K562 (cell line): ENCODE measurements around the gene ACSL6. TPM values are rescaled to one million over a fixed set of nuclear protein-coding genes. Genes with fewer than 3 reads are reported as not detected.

Experiments used
- ATAC-seq: fragments of 200-7000 bp; cut with Tn5 transposase; 3 replicates; pipeline ENCODE4 v1.9.1; 2020; ENCODE audit warnings: moderate library complexity
- BruUV-seq: library from RNA; stranded (reverse); fragments of 400-500 nt; replicated peaks from 2 replicates; lab custom pipeline; 2021; lab: Mats Ljungman, UMichigan
- CTCF ChIA-PET: fragments of 300-600 bp; formaldehyde crosslinking; extraction: SDS; loops from one replicate; lab custom pipeline; 2021; ENCODE audit warnings: low intra/inter-chr PET ratio; lab: Yijun Ruan, JAX
- POLR2A ChIA-PET: fragments of 300-600, 350-650 bp; sonication (Branson Sonifier 250); formaldehyde crosslinking; extraction: SDS; loops from one replicate; lab custom pipeline; 2021; ENCODE audit warnings: antibody characterized with exemption, inconsistent platforms; lab: Yijun Ruan, JAX
- DNase-seq, 4 experiments: peaks; one replicate each; pipeline versions ENCODE4 v3.0.0 to v3.0.0-alpha.2; 2011 to 2018; ENCODE audit warnings: low spot score in 3 of 4, mixed read lengths in 3 of 4; ENCODE audit errors: extremely low read depth in 1 of 4
- FAIRE-seq: peaks from 2 replicates; lab custom pipeline; 2011; peaks lifted over from hg19 to GRCh38; lab: Jason Lieb, UNC
- H2AFZ ChIP-seq: 2 replicates; pipeline ENCODE4 v1.6.0; 2011; ENCODE audit warnings: low read depth, low read length, control low read depth, inconsistent platforms
- H3K27ac ChIP-seq: fragments of 200-600 bp; 3 replicates; pipeline ENCODE4 v1.8.0; 2011; ENCODE audit warnings: low read depth, mild to moderate bottlenecking, control low read depth, inconsistent platforms, low read length, moderate library complexity, mixed read lengths; ENCODE audit errors: extremely low read depth
- H3K27me3 ChIP-seq, 2 experiments: fragments of 300-600 bp in 1 of 2; 2 replicates in 1 of 2; 3 replicates in 1 of 2; pipeline versions ENCODE4 v1.6.0 to v1.8.0; 2011; ENCODE audit warnings: inconsistent platforms in 2 of 2, low read length in 2 of 2, mild to moderate bottlenecking in 1 of 2, mixed read lengths in 1 of 2, moderate library complexity in 1 of 2; ENCODE audit not compliant: control insufficient read depth in 2 of 2, insufficient read depth in 2 of 2
- H3K36me3 ChIP-seq: fragments of 300-600 bp; 3 replicates; pipeline ENCODE4 v1.8.0; 2011; ENCODE audit warnings: mild to moderate bottlenecking, low read length, inconsistent platforms; ENCODE audit not compliant: control insufficient read depth, insufficient read depth
- H3K4me1 ChIP-seq, 2 experiments: fragments of 200-600 bp in 1 of 2; replicated peaks in 1 of 2; 2 replicates in 1 of 2; 3 replicates in 1 of 2; pipeline versions ENCODE4 v1.5.1 to v1.8.0; 2011; ENCODE audit warnings: inconsistent platforms in 2 of 2, low read length in 2 of 2, mild to moderate bottlenecking in 1 of 2, mixed read lengths in 1 of 2, moderate library complexity in 1 of 2; ENCODE audit not compliant: control insufficient read depth in 2 of 2, insufficient read depth in 2 of 2
- H3K4me2 ChIP-seq: 2 replicates; pipeline ENCODE4 v1.6.1; 2011; ENCODE audit warnings: low read length, control low read depth, inconsistent platforms, mixed read lengths; ENCODE audit not compliant: insufficient read depth
- H3K4me3 ChIP-seq: fragments of 200-600 bp; sonication (generic), shearing (Covaris generic); 2 replicates; pipeline ENCODE4 v1.5.1; 2016; ENCODE audit warnings: control low read depth, inconsistent platforms
- H3K79me2 ChIP-seq: fragments of 200-600 bp; 3 replicates; pipeline ENCODE4 v1.8.0; 2011; ENCODE audit warnings: low read length, inconsistent platforms; ENCODE audit not compliant: control insufficient read depth, insufficient read depth
- H3K9ac ChIP-seq, 2 experiments: 2 replicates each; pipeline versions ENCODE4 v1.6.0 to v1.6.1; 2011; ENCODE audit warnings: low read depth in 2 of 2, low read length in 2 of 2, control low read depth in 1 of 2, inconsistent platforms in 1 of 2, mild to moderate bottlenecking in 1 of 2, mixed read lengths in 1 of 2; ENCODE audit not compliant: insufficient read depth in 1 of 2
- H3K9me1 ChIP-seq: one replicate; pipeline ENCODE4 v1.6.0; 2011; ENCODE audit warnings: inconsistent platforms, mild to moderate bottlenecking, low read length, moderate library complexity; ENCODE audit not compliant: control insufficient read depth, insufficient read depth
- H3K9me3 ChIP-seq: replicated peaks from 2 replicates; pipeline ENCODE4 v1.5.1; 2011; ENCODE audit warnings: low read depth, low read length, inconsistent platforms; ENCODE audit not compliant: control insufficient read depth, insufficient read depth
- H4K20me1 ChIP-seq: replicated peaks from 2 replicates; pipeline ENCODE4 v1.6.1; 2011; ENCODE audit warnings: low read length, inconsistent platforms, mixed read lengths; ENCODE audit not compliant: control insufficient read depth, insufficient read depth
- ATF3 ChIP-seq, 2 experiments: fragments of 450-650 bp in 1 of 2; sonication (generic) in 1 of 2; formaldehyde crosslinking in 1 of 2; IDR thresholded peaks in 1 of 2; conservative IDR thresholded peaks in 1 of 2; 2 replicates each; pipeline versions ENCODE4 v1.6.1 to v1.8.1; 2016 to 2023; ENCODE audit warnings: mild to moderate bottlenecking in 2 of 2, moderate library complexity in 2 of 2, inconsistent platforms in 1 of 2, missing genetic modification reagents in 1 of 2
- DMBX1 ChIP-seq: fragments of 250-450 bp; sonication (Bioruptor Pico); IDR thresholded peaks from 2 replicates; pipeline ENCODE4 v1.8.0; 2022; ENCODE audit warnings: inconsistent platforms, mild to moderate bottlenecking, moderate library complexity, borderline replicate concordance
- HLTF ChIP-seq: fragments of 450-650 bp; IDR thresholded peaks from 2 replicates; pipeline ENCODE4 v1.6.1; 2016
- NCOA4 ChIP-seq: fragments of 450-650 bp; IDR thresholded peaks from 2 replicates; pipeline ENCODE4 v1.6.1; 2018; ENCODE audit warnings: mild to moderate bottlenecking; ENCODE audit not compliant: partially characterized antibody
- POU5F1 ChIP-seq: fragments of 150-350 bp; IDR thresholded peaks from 2 replicates; pipeline ENCODE4 v1.6.1; 2014; ENCODE audit warnings: borderline replicate concordance, low read length, low read depth, mild to moderate bottlenecking; ENCODE audit not compliant: partially characterized antibody
- RAD21 ChIP-seq, 2 experiments: fragments of 250-450 bp in 1 of 2; fragments of 450-650 bp in 1 of 2; sonication (Bioruptor Pico) in 1 of 2; formaldehyde crosslinking in 1 of 2; IDR thresholded peaks in 1 of 2; conservative IDR thresholded peaks in 1 of 2; 2 replicates each; pipeline versions ENCODE4 v1.4.0 to v1.8.0; 2020 to 2022; ENCODE audit warnings: mild to moderate bottlenecking in 2 of 2, moderate library complexity in 1 of 2
- RB1 ChIP-seq: fragments of 450-650 bp; IDR thresholded peaks from 2 replicates; pipeline ENCODE4 v1.6.1; 2017; ENCODE audit warnings: low read depth, mild to moderate bottlenecking
- RBM14 ChIP-seq: fragments of 200-400 bp; formaldehyde crosslinking; IDR thresholded peaks from 2 replicates; pipeline ENCODE4 v1.6.1; 2018; ENCODE audit warnings: low read depth, mild to moderate bottlenecking, low read length, moderate library complexity, borderline replicate concordance; ENCODE audit not compliant: insufficient read depth
- REST ChIP-seq, 2 experiments: fragments of 450-650 bp; formaldehyde crosslinking in 1 of 2; IDR thresholded peaks; 2 replicates each; pipeline versions ENCODE4 v1.4.0 to v1.6.1; 2014 to 2020; ENCODE audit warnings: mild to moderate bottlenecking in 2 of 2, borderline replicate concordance in 1 of 2, low read depth in 1 of 2
- ZFPM2 ChIP-seq: fragments of 250-450 bp; sonication (Bioruptor Pico); IDR thresholded peaks from 2 replicates; pipeline ENCODE4 v1.5.1; 2022; ENCODE audit warnings: mild to moderate bottlenecking
- WGBS: fragments of 100-300 bp; shearing (Covaris generic); methylation state at CpG from one replicate; pipeline ENCODE4 v1.1.6; 2016; ENCODE audit warnings: low coverage, mixed read lengths; ENCODE audit not compliant: insufficient coverage; ENCODE audit errors: missing lambda C conversion rate; 5-methylcytosine and 5-hydroxymethylcytosine counted together
- in situ Hi-C: fragments of 300-500 bp; cut with MboI; formaldehyde crosslinking; loops from 4 replicates; pipeline ENCODE4 v1.15.0; 2018; ENCODE audit warnings: inconsistent platforms, mixed read lengths
- intact Hi-C: fragments of 100-400 bp; cut with micrococcal nuclease; formaldehyde crosslinking; loops from 2 replicates; pipeline ENCODE4 v1.14.2; 2022
- polyA plus RNA-seq, 8 experiments: library from polyadenylated mRNA; depleted of rRNA in 4 of 8; stranded (reverse) in 5 of 8; unstranded in 3 of 8; fragments of >200 nt; fragmentation: Nextera tagmentation in 2 of 8; fragmentation: Illumina TruSeq in 1 of 8; extraction: Ambion mirVana in 2 of 8; extraction: Trizol in 1 of 8; gene quantifications; 2 replicates each; pipeline versions ENCODE4 v1.2.1 to v1.2.3, GENCODE V29; 2011 to 2014; ENCODE audit warnings: inconsistent platforms in 1 of 8, missing spikeins in 1 of 8
- total RNA-seq, 7 experiments: library from RNA; depleted of rRNA in 6 of 7; stranded (reverse); fragments of >200 nt in 6 of 7; fragmentation: Illumina TruSeq in 2 of 7; extraction: Trizol in 2 of 7; gene quantifications; 2 replicates each; pipeline versions ENCODE4 v1.2.1 to v1.2.3, GENCODE V29; 2011 to 2021; ENCODE audit warnings: low replicate concordance in 1 of 7

Gene ACSL6
- total and polyA plus RNA-seq, 9 of the 15 experiments (the other 6 are each of a cell fraction or from before 2014, with no cell fraction given) = 0.50 to 1.5 (median 0.69) TPM

- in situ Hi-C loops = loop anchor here (25.0 kb wide), 1 partner anchor 570 kb away; no protein-coding TSS in a partner anchor
- 5% methylated on average over 2 of the region's 2 CpGs for WGBS
- Histone ChIP-seq H3K27ac (no peak overlapping the region), H3K36me3 (no peaks in the 10 kb centered on the region), H4K20me1 (peaks cover 15% of the 10 kb centered on the region; the same call in 1 of the 2 replicates), H3K9ac (no peak overlapping the region), H3K9me1 (no peaks in the 10 kb centered on the region), H3K4me1 (peaks cover 8 to 18% of the 10 kb centered on the region in 2 experiments; a peak in 4 of 5 replicates), H3K27me3 (peaks cover 0 to 7% of the 10 kb centered on the region in 2 experiments; a peak in 2 of 5 replicates), H3K79me2 (no peaks in the 10 kb centered on the region), H2AFZ (no peak overlapping the region), H3K4me2 (no peak overlapping the region), H3K4me3 (no peak overlapping the region), H3K9me3 (no peaks in the 10 kb centered on the region)
- DNase-seq (peak; percentile 70 to 89 (median 74)), FAIRE-seq (peak; percentile 99), ATAC-seq (peak; percentile 89)
- ChIA-PET POLR2A (interaction anchor here (0.9 to 1.2 kb wide), 5 partner anchors 8 to 474 kb away, joined by 3 to 5 read pairs (median 3); no protein-coding TSS in a partner anchor), CTCF (interaction anchor here (0.7 to 2.8 kb wide), 7 partner anchors 196 to 585 kb away, joined by 3 to 28 read pairs (median 3); no protein-coding TSS in a partner anchor)
- intact Hi-C loops = loop anchor here (1.0 to 10.0 kb wide), 6 partner anchors 56 to 585 kb away; no protein-coding TSS in a partner anchor
- BruUV-seq = no TSS peak
- TF ChIP-seq RBM14 (no peak), NCOA4 (no peak), RAD21 (CRISPR knock-in tag; conservative IDR thresholded peaks at IDR 0.05 in 1 of 2, IDR thresholded peaks at IDR 0.05 in 1 of 2) (peak; percentile 94 to 99), ZFPM2 (CRISPR knock-in tag) (no peak), HLTF (no peak), POU5F1 (no peak), REST (IDR thresholded peaks at IDR 0.05; ENCODE audit: borderline replicate concordance) (peak; percentile 92), REST (CRISPR knock-in tag; IDR thresholded peaks at IDR 0.05; ENCODE audit: low read depth) (no peak), RB1 (0 out of 2 replicates have a peak, but pooled peaks have one; percentile 26), DMBX1 (CRISPR knock-in tag) (0 out of 2 replicates have a peak, but pooled peaks have one; percentile 12), ATF3 (IDR thresholded peaks at IDR 0.05) (no peak), ATF3 (CRISPR knock-in tag; conservative IDR thresholded peaks at IDR 0.05) (no peak)
These were observed 3.9 kb downstream of the ACSL6 start for GRCh38 chr5:132007399-132008162.
